Measurements from ENCODE around the gene INPP5A. TPM values are rescaled to one million over a fixed set of nuclear protein-coding genes. Genes with fewer than 3 reads are reported as not detected.
"Not testable (repeated sequence)": the region's sequence is repeated elsewhere in the genome, so short reads cannot be mapped to it uniquely, and the experiment has no call there.

Gene INPP5A
- total RNA-seq, 1 donor: 36.8 TPM

DNA sequence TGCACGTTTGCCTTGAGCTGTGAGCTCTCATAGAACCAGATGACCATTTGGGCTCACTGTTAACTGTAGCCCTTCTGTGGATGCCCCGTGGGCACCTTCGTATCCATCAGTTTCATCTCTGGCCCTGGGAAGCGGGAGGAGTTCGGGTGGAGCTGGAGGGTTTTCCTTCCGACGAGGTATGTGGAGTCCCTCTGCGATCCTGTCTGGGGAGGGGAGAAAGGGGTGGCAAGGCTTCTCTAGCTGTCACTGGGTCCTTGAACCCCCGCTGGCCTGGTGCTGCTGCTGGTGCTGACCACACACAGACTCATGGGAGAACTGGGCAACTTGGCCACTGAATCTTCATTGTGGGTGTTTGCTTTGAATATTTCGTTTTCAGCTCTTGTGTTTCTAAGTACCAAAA is 32.7 kb downstream of the INPP5A start:
- H3K4me3 ChIP-seq (ENCODE audit: low read depth, low read length): no peak overlapping the region
- DNase-seq (ENCODE audit: low read depth): no peak
- TF ChIP-seq, protein P1, sequence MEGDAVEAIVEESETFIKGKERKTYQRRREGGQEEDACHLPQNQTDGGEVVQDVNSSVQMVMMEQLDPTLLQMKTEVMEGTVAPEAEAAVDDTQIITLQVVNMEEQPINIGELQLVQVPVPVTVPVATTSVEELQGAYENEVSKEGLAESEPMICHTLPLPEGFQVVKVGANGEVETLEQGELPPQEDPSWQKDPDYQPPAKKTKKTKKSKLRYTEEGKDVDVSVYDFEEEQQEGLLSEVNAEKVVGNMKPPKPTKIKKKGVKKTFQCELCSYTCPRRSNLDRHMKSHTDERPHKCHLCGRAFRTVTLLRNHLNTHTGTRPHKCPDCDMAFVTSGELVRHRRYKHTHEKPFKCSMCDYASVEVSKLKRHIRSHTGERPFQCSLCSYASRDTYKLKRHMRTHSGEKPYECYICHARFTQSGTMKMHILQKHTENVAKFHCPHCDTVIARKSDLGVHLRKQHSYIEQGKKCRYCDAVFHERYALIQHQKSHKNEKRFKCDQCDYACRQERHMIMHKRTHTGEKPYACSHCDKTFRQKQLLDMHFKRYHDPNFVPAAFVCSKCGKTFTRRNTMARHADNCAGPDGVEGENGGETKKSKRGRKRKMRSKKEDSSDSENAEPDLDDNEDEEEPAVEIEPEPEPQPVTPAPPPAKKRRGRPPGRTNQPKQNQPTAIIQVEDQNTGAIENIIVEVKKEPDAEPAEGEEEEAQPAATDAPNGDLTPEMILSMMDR (IDR thresholded peaks at IDR 0.05; ENCODE audit: insufficient read depth, low read length): no peak

DNA sequence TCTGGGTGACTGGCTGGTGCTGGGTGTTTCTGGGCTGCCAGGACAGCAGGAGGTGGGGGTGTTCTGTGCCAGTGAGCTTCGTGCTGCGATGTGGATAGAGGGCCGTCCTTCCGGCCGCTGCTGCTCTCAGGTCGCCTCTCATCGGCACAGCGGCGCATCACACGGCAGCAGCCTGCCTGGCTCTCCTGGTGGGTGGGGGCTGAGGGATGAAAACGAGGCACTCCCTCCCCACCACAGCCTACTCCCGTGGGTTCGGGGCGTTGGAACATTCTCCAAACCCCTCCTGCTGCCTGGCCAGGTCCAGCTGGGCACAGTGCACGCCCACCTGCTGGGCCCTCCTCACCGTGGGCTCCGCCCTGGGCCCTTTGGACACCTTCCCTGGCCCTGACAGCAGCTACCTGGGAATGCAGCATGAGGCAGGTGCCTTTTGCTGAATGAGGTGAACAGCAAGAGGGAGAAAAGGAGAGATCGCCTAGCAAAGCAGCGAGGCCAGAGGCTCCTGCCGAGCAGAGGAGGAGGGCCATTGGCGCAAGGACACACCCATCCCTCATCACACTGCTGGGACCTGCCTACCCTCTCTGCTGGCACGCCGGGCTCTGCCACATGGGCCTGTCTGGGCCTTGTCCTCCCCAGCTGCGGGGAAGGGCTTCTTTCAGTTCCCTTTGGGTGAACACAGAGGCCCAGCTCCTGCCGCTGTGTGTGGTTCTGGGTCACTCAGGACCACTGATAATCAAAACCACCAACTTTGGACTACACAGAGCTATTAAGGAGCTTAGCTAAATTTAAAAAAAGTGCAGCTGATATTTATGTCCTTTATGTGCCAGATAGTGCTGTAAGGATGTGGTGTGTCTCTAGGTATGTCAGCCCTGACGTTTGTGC is 33.4 kb downstream of the INPP5A start:
- no peak for DNase-seq (ENCODE audit: low read depth)
- TF ChIP-seq, protein P1 (IDR thresholded peaks at IDR 0.05; ENCODE audit: insufficient read depth, low read length): no peak

DNA sequence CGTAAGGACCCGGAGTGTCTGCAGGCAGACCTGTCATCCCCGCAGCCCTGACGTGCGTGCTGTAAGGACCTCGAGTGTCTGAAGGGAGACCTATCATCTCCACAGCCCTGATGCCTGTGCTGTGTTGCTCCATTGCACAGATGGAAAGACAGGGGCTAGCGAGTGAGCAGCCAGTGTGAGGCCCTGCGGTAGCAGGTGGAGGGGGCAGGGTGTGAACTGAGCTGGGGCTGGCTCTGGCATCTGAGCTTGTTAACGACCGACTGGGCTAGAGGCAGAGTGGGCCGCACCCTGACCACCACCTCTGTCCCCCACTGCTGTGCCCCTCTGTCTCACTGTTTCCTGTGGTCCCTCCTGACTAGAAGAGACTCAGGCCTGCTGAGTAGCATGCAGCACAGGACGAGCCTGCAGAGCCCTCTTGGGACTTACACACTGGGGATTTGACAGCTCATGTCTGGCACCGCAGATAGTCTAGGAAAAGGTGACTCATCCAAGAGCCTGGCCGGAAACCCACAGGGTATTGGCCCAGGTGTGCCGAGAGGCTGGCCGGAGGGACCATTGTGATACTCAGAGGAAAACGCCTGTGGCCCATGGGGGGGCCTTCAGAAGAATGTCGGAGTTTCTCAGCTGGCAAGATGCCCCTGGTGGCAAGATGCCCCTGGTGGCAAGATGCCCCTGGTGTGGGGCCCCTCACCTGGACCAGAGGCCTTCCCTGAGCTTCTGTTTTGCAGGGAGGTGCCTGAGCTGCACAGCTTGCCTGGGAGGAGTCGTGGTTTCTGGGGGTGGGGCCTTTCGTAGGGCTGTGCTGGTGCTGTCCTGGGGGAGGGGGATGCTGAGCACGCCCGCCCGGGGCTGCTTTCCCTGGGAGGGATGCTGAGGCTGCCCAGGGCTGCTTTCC is 34.3 kb downstream of the INPP5A start:
- H3K4me3 ChIP-seq (ENCODE audit: low read depth, low read length): no peak overlapping the region
- TF ChIP-seq, protein P1 (IDR thresholded peaks at IDR 0.05; ENCODE audit: insufficient read depth, low read length): no peak
- DNase-seq (ENCODE audit: low read depth): peak; percentile 86

More for the DNA sequence above, 33.4 kb downstream of the INPP5A start:
- no peak overlapping the region for H3K4me3 ChIP-seq (ENCODE audit: low read depth, low read length)

DNA sequence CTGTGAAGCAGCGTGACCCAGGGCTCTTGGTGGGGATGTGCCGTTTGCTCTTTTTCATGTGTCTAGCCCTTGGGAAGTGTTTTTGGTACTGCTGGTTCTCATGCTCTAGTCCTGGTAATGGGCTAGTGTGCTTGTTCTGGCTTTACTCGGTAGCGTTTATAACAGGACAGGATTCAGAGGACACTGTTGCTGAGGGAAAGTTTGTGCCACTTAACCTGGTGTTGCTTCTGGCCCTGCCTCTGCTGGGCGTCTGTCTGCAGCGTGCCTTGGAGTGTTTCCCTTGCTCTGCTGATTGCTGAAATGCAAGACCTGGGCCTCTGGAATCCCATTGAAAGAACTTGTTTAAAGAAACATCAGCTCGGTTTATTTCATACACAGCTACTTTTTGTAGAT is 35.0 kb downstream of the INPP5A start:
- H3K4me3 ChIP-seq (ENCODE audit: low read depth, low read length): no peak overlapping the region
- peak; percentile 62 for DNase-seq (ENCODE audit: low read depth)
- TF ChIP-seq, protein P1 (IDR thresholded peaks at IDR 0.05; ENCODE audit: insufficient read depth, low read length): no peak

DNA sequence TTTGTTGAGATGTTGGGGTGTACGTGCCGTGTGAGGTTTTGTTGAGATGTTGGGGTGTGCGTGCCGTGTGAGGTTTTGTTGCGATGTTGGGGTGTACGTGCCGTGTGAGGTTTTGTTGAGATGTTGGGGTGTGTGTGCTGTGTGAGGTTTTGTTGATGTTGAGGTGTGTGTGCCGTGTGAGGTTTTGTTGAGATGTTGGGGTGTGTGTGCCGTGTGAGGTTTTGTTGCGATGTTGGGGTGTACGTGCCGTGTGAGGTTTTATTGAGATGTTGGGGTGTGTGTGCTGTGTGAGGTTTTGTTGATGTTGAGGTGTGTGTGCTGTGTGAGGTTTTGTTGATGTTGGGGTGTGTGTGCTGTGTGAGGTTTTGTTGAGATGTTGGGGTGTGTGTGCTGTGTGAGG is 35.4 kb downstream of the INPP5A start:
- H3K4me3 ChIP-seq (ENCODE audit: low read depth, low read length): not testable (repeated sequence)

DNA sequence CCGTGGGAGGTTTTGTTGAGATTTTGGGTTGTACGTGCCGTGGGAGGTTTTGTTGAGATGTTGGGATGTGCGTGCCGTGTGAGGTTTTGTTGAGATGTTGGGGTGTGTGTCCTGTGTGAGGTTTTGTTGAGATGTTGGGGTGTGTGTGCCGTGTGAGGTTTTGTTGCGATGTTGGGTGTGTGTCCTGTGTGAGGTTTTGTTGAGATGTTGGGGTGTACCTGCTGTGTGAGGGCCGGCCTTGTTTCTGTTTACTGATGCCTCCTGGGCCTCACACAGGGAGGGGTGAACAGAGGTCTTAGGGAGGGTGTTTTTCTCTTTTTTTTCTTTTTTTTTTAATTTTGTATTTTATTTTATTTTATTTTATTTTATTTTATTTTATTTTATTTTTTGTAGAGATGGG is 36.7 kb downstream of the INPP5A start:
- TF ChIP-seq, protein P1 (IDR thresholded peaks at IDR 0.05; ENCODE audit: insufficient read depth, low read length): no peak
- no peak overlapping the region for H3K4me3 ChIP-seq (ENCODE audit: low read depth, low read length)
- DNase-seq (ENCODE audit: low read depth): no peak

More for the DNA sequence above, 35.4 kb downstream of the INPP5A start:
- not testable (repeated sequence) for DNase-seq (ENCODE audit: low read depth)

DNA sequence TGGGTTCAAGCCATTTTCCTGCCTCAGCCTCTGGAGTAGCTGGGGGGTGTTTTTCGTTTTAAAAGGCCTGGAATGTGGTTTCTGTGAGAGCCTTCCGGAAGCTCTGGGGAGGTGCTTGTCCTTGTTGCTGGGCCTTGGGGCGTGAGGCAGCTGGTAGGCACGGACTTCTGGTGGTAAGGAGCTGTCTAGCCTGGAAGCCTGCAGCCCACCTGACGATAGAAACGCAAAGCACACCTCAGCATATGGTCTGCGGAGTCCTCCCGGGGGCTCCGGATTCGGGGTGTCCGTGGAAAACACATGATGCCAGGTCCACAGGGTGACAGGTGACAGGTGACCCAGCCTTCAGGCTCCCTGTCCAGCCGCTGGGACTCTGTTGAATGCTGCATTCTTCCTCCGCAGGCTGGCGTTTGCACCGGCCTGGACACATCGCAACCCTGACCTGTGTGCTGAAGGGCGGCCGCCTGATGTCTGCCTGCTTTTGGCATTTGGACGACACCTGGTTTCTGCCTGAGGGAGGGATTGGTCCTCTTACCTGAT is 37.3 kb downstream of the INPP5A start:
- TF ChIP-seq, protein P1 (IDR thresholded peaks at IDR 0.05; ENCODE audit: insufficient read depth, low read length): no peak
- no peak overlapping the region for H3K4me3 ChIP-seq (ENCODE audit: low read depth, low read length)
- no peak for DNase-seq (ENCODE audit: low read depth)

Data from fibroblast of the aortic adventitia (primary cell).